Measurements from ENCODE around the gene GTF3C1. TPM values are rescaled to one million over a fixed set of nuclear protein-coding genes. Genes with fewer than 3 reads are reported as not detected.

Gene GTF3C1
- total and polyA plus RNA-seq, 2 of the 8 experiments (the other 6 are each of a cell fraction or from before 2014, with no cell fraction given): 89.3 to 126 TPM

GRCh38 chr16:27444015-27444414 lies 105.7 kb downstream of the GTF3C1 start (continued):
- TF ChIP-seq KDM1A (IDR thresholded peaks at IDR 0.05; ENCODE audit: borderline replicate concordance, low read length) (no peak), SAP30 (IDR thresholded peaks at IDR 0.05; ENCODE audit: insufficient read depth, insufficient replicate concordance, low read length) (no peak)
